Measurements from ENCODE around the gene CTDSPL.

Gene CTDSPL

GRCh38 chr3:37922721-37923568, 61.3 kb downstream of the CTDSPL start:
- TF ChIP-seq CTCF (IDR thresholded peaks at IDR 0.05; ENCODE audit: borderline replicate concordance, control extremely low read depth, extremely low read depth, insufficient read depth, missing control alignments): no peak
- in situ Hi-C loops (cut with MboI; ENCODE audit: low sequenced_read_pairs, unreplicated experiment): no loop called here

GRCh38 chr3:37923569-37924040, 61.9 kb downstream of the CTDSPL start:
- TF ChIP-seq CTCF (IDR thresholded peaks at IDR 0.05; ENCODE audit: borderline replicate concordance, control extremely low read depth, extremely low read depth, insufficient read depth, missing control alignments): no peak
- no peak for DNase-seq (ENCODE audit: low spot score)
- in situ Hi-C loops (cut with MboI; ENCODE audit: low sequenced_read_pairs, unreplicated experiment): no loop called here

More at GRCh38 chr3:37922721-37923568, 61.3 kb downstream of the CTDSPL start:
- DNase-seq (ENCODE audit: low spot score): no peak

- in situ Hi-C loops (cut with MboI; ENCODE audit: low sequenced_read_pairs, unreplicated experiment): no loop called here
- no peak for TF ChIP-seq CTCF (IDR thresholded peaks at IDR 0.05; ENCODE audit: borderline replicate concordance, control extremely low read depth, extremely low read depth, insufficient read depth, missing control alignments)
- DNase-seq (ENCODE audit: low spot score): no peak
These were observed 62.8 kb downstream of the CTDSPL start for GRCh38 chr3:37924453-37924852.

- DNase-seq (ENCODE audit: low spot score): no peak
- TF ChIP-seq CTCF (IDR thresholded peaks at IDR 0.05; ENCODE audit: borderline replicate concordance, control extremely low read depth, extremely low read depth, insufficient read depth, missing control alignments): no peak
- in situ Hi-C loops (cut with MboI; ENCODE audit: low sequenced_read_pairs, unreplicated experiment): no loop called here
These were observed 63.5 kb downstream of the CTDSPL start for GRCh38 chr3:37925157-37925556.

- in situ Hi-C loops (cut with MboI; ENCODE audit: low sequenced_read_pairs, unreplicated experiment): no loop called here
- DNase-seq (ENCODE audit: low spot score): no peak
- no peak for TF ChIP-seq CTCF (IDR thresholded peaks at IDR 0.05; ENCODE audit: borderline replicate concordance, control extremely low read depth, extremely low read depth, insufficient read depth, missing control alignments)
These were observed 64.9 kb downstream of the CTDSPL start for GRCh38 chr3:37926611-37927010.

GRCh38 chr3:37930495-37930894, 68.8 kb downstream of the CTDSPL start:
- no peak for TF ChIP-seq CTCF (IDR thresholded peaks at IDR 0.05; ENCODE audit: borderline replicate concordance, control extremely low read depth, extremely low read depth, insufficient read depth, missing control alignments)
- no peak for DNase-seq (ENCODE audit: low spot score)
- in situ Hi-C loops (cut with MboI; ENCODE audit: low sequenced_read_pairs, unreplicated experiment): no loop called here

Data from GM13976 (cell line).